ENCODE results near the gene ZNF20.
A peak's percentile ranks its signal among the peaks of the same experiment; 100 is the strongest.

The ZNF20 gene

DNA sequence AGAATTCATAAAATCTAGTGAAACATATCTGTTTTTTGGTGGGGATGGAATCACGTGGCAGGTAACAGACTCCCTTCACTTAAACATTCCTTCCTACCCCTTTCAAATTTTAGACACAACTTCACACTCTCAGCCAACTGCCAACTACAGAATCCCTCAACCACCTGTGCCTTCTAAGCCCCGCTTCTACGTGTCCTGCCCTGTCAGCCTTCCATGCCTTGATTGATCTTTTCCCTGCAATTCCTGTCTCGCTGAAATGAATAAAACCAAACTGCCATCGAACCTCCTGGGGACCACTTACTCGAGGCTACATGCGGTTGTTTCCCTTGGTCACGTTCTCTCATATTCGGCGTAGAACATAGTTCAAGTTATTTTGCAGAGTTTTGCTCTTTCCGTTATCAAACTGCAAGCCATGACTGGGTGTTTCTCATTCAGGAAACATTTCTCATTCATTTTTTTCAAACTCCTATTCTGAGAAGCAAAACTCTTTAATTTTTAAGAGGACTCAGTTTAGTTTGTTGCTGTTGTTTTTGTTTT lies 15.2 kb upstream of the ZNF20 start:
- H3K27me3 ChIP-seq (ENCODE audit: insufficient read depth, low read length, poor library complexity, severe bottlenecking), result no peaks in the 10 kb centered on the region
- H3K9ac ChIP-seq (ENCODE audit: low read depth, low read length, poor library complexity, severe bottlenecking), result peak overlapping the region; percentile 95
- H2AFZ ChIP-seq (ENCODE audit: low read length), result no peak overlapping the region
- no peak for TF ChIP-seq EZH2phosphoT487 (IDR thresholded peaks at IDR 0.05; ENCODE audit: borderline replicate concordance)
- TF ChIP-seq, protein P1, sequence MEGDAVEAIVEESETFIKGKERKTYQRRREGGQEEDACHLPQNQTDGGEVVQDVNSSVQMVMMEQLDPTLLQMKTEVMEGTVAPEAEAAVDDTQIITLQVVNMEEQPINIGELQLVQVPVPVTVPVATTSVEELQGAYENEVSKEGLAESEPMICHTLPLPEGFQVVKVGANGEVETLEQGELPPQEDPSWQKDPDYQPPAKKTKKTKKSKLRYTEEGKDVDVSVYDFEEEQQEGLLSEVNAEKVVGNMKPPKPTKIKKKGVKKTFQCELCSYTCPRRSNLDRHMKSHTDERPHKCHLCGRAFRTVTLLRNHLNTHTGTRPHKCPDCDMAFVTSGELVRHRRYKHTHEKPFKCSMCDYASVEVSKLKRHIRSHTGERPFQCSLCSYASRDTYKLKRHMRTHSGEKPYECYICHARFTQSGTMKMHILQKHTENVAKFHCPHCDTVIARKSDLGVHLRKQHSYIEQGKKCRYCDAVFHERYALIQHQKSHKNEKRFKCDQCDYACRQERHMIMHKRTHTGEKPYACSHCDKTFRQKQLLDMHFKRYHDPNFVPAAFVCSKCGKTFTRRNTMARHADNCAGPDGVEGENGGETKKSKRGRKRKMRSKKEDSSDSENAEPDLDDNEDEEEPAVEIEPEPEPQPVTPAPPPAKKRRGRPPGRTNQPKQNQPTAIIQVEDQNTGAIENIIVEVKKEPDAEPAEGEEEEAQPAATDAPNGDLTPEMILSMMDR (conservative IDR thresholded peaks at IDR 0.05; ENCODE audit: low read length), result no peak
- no peaks in the 10 kb centered on the region for H3K9me2 ChIP-seq (replicated peaks; ENCODE audit: low read depth, low read length)
- H3K79me2 ChIP-seq (ENCODE audit: insufficient read depth, low read length), result peaks cover 57% of the 10 kb centered on the region
- H3K9me3 ChIP-seq (ENCODE audit: insufficient read depth, low read depth, low read length), result no peaks in the 10 kb centered on the region
- no peaks in the 10 kb centered on the region for H3K36me3 ChIP-seq (ENCODE audit: insufficient read depth, low read length)
- H4K20me1 ChIP-seq (ENCODE audit: insufficient read depth, low read length, poor library complexity, severe bottlenecking), result peaks cover 17% of the 10 kb centered on the region
- peak overlapping the region; percentile 92 for H3K4me2 ChIP-seq (ENCODE audit: low read depth, low read length, poor library complexity, severe bottlenecking)
- H3F3A ChIP-seq (ENCODE audit: low read depth), result no peaks in the 10 kb centered on the region
- peaks cover 28% of the 10 kb centered on the region for H3K4me1 ChIP-seq (ENCODE audit: insufficient read depth, low read length, poor library complexity, severe bottlenecking)
- peak overlapping the region; percentile 93 for H3K4me3 ChIP-seq (ENCODE audit: low read length, poor library complexity, severe bottlenecking)

DNA sequence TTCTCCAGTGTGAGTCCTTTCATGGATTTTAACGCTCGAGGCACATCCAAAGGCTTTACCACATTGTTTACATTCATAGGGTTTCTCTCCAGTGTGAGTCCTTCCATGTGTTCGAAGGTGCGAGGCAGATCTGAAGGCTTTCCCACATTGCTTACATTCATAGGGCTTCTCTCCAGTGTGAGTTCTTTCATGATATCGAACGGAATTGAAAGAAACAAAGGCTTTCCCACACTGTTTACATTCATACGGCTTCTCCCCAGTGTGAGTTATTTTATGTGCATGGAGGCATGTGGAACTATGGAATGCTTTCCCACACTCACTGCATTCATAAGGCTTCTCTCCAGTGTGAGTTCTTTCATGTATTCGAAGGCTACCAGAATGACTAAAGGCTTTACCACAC lies 5.2 kb upstream of the ZNF20 start:
- Histone ChIP-seq H3K9me2 (replicated peaks; ENCODE audit: low read depth, low read length) (no peaks in the 10 kb centered on the region), H3K4me3 (ENCODE audit: low read length, poor library complexity, severe bottlenecking) (no peak overlapping the region), H3K36me3 (ENCODE audit: insufficient read depth, low read length) (peaks cover 26% of the 10 kb centered on the region), H3K27me3 (ENCODE audit: insufficient read depth, low read length, poor library complexity, severe bottlenecking) (no peaks in the 10 kb centered on the region), H4K20me1 (ENCODE audit: insufficient read depth, low read length, poor library complexity, severe bottlenecking) (no peaks in the 10 kb centered on the region), H3K9me3 (ENCODE audit: insufficient read depth, low read depth, low read length) (no peaks in the 10 kb centered on the region; the same call in 1 of the 2 replicates), H3K9ac (ENCODE audit: low read depth, low read length, poor library complexity, severe bottlenecking) (no peak overlapping the region), H2AFZ (ENCODE audit: low read length) (no peak overlapping the region), H3F3A (ENCODE audit: low read depth) (no peaks in the 10 kb centered on the region), H3K4me1 (ENCODE audit: insufficient read depth, low read length, poor library complexity, severe bottlenecking) (peaks cover 7% of the 10 kb centered on the region), H3K4me2 (ENCODE audit: low read depth, low read length, poor library complexity, severe bottlenecking) (no peak overlapping the region), H3K79me2 (ENCODE audit: insufficient read depth, low read length) (peaks cover 7% of the 10 kb centered on the region; the same call in 1 of the 2 replicates)
- TF ChIP-seq EZH2phosphoT487 (IDR thresholded peaks at IDR 0.05; ENCODE audit: borderline replicate concordance), result no peak
- TF ChIP-seq, protein P1 (conservative IDR thresholded peaks at IDR 0.05; ENCODE audit: low read length), result no peak

DNA sequence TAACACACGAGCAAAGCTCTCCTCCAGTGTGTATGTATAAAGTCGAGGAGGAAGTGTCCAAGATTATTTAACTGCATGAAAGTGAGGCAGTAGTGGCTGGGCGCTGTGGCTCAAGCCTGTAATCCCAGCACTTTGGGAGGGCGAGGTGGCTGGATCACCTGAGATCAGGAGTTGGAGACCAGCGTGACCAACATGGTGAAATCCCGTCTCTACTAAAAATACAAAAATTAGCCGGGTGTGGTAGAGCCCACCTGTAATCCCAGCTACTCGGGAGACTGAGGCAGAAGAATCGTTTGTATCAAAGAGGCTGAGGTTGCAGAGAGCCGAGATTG lies 1.2 kb upstream of the ZNF20 start:
- no peak overlapping the region for H3K4me2 ChIP-seq (ENCODE audit: low read depth, low read length, poor library complexity, severe bottlenecking)
- no peak overlapping the region for H3K9ac ChIP-seq (ENCODE audit: low read depth, low read length, poor library complexity, severe bottlenecking)
- H3F3A ChIP-seq (ENCODE audit: low read depth), result no peaks in the 10 kb centered on the region
- no peak overlapping the region for H2AFZ ChIP-seq (ENCODE audit: low read length)
- peaks cover 23% of the 10 kb centered on the region for H3K79me2 ChIP-seq (ENCODE audit: insufficient read depth, low read length)
- H3K9me2 ChIP-seq (replicated peaks; ENCODE audit: low read depth, low read length), result no peaks in the 10 kb centered on the region
- H3K27me3 ChIP-seq (ENCODE audit: insufficient read depth, low read length, poor library complexity, severe bottlenecking), result no peaks in the 10 kb centered on the region
- H4K20me1 ChIP-seq (ENCODE audit: insufficient read depth, low read length, poor library complexity, severe bottlenecking), result no peaks in the 10 kb centered on the region
- H3K36me3 ChIP-seq (ENCODE audit: insufficient read depth, low read length), result peaks cover 16% of the 10 kb centered on the region; the same call in 1 of the 2 replicates
- no peaks in the 10 kb centered on the region; the same call in 1 of the 2 replicates for H3K9me3 ChIP-seq (ENCODE audit: insufficient read depth, low read depth, low read length)
- no peak for TF ChIP-seq EZH2phosphoT487 (IDR thresholded peaks at IDR 0.05; ENCODE audit: borderline replicate concordance)
- TF ChIP-seq, protein P1 (conservative IDR thresholded peaks at IDR 0.05; ENCODE audit: low read length), result no peak
- no peak overlapping the region for H3K4me3 ChIP-seq (ENCODE audit: low read length, poor library complexity, severe bottlenecking)
- peaks cover 28% of the 10 kb centered on the region for H3K4me1 ChIP-seq (ENCODE audit: insufficient read depth, low read length, poor library complexity, severe bottlenecking)
